HG03378 (cell line): Measurements from ENCODE around the gene COL27A1.

Experiments
- ATAC-seq: cut with Tn5 transposase; IDR thresholded peaks from one replicate; pipeline ENCODE4 v1.9.1; 2021; ENCODE audit warnings: mild to moderate bottlenecking, moderate library complexity; ENCODE audit not compliant: unreplicated experiment

Gene COL27A1

GRCh38 chr9:114221706-114222465, 66.5 kb downstream of the COL27A1 start:
- ATAC-seq, result no peak

GRCh38 chr9:114223564-114224246, 68.4 kb downstream of the COL27A1 start:
- no peak for ATAC-seq

- no peak for ATAC-seq
Measured at GRCh38 chr9:114224247-114224610, 68.9 kb downstream of the COL27A1 start.

DNA sequence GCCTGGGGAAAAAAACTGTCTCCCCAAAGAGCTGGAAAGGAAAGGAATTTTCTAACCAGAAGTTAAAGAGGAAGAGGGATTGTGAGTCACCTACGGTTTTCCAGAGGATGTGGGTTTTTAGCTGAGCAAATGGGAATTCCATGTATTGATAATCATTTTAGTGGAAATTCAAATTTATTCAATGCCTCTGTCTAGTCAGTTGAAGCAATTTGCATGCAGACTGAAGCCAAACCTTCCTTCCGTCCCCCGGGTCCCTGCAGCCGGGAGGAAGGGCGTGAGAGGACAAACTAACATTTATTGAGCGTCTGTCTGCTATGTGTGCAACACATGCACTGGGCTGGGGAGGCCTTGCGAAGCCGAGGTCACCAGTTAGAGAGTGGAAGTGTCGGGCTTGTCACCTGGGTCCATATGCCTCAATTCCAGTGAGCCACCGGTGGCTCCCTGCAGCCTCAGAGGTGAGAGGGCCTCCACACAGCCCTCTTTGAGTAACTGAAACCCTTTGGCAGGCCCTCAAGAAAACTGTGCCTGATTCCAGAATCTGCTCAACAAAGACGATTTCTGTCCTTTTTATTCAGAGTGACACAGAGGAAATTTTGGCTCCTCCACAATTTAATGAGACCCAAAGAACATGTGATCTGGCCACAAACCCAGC, 70.3 kb downstream of the COL27A1 start:
- no peak for ATAC-seq

- ATAC-seq, result no peak
Measured at GRCh38 chr9:114226246-114227055, 71.1 kb downstream of the COL27A1 start.

DNA sequence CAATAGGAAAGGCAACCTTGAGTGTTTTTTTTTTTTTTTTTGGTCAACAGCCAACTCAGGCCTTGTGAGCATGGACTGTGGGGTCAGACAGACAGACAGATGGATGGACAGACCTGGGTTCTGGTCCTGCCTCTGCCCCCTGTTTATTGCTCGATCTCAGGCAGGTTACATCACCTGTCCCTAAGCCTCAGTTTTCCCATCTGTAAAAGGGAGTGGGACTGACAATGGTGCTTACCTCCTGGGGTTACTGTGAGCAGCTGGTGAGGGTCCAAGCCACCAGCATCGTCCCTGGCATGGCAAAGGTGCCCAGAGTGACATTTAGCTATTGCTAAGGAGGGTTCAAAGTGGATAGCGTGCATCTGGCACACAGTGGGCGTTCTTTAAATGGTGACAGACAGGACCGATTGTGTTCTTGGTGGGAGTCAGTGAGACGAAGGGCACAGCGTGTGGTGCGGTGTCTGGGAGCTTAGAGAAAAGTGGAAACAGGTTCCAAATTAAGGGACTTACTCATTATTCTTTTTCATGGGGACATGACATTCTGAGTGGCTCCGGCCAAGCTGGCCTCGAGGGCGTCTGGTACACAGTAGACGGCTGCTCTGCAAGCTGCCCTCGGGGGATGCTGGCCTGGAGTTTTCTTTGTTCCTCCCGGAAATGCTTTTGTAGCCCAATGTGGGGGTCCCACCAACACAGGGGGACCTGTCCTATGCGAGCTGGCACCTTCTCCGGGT, 72.1 kb downstream of the COL27A1 start:
- ATAC-seq, result no peak

- ATAC-seq, result no peak
Measured at GRCh38 chr9:114228016-114228808, 72.9 kb downstream of the COL27A1 start.

DNA sequence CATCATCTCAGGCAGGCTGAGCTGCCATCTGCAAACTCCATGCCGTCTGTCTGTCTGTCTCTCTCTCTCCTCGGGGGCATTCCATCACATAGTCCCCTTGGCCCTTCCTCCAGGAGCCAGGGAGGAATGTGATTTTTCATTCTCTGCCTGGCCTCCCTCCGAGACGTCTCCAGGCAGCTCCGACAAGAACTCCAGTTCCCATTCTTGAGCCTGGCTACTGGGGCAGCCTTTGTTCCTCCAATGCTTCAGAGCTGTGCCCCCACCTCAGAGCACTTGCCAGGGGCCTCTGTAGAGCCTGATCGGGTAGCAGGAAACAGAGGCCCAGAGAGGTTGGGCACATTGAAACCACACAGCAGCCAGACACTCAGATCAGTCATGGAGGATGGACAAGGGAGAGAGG, 74.0 kb downstream of the COL27A1 start:
- no peak for ATAC-seq

DNA sequence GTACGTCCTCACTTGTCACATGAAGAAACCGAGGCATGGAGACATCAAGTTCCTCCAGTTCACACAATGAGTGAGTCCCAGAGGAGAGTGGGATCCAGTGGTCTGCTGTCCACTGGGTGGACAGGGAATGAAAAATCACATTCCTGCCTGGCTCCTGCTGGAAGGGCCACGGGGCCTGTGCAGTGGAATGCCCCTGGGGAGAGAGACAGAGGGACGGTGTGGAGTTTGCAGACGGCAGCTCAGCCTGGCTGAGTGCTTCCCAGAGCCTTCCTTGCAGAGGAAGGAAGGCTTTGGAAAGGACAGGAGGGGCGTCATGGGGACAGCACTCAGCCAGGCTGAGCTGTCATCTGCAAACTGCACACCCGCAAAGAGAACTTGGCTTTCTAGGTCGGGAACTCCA, 74.7 kb downstream of the COL27A1 start:
- no peak for ATAC-seq

- no peak for ATAC-seq
Measured at GRCh38 chr9:114231273-114231672, 75.9 kb downstream of the COL27A1 start.

GRCh38 chr9:114231719-114232449, 76.5 kb downstream of the COL27A1 start:
- ATAC-seq, result no peak

DNA sequence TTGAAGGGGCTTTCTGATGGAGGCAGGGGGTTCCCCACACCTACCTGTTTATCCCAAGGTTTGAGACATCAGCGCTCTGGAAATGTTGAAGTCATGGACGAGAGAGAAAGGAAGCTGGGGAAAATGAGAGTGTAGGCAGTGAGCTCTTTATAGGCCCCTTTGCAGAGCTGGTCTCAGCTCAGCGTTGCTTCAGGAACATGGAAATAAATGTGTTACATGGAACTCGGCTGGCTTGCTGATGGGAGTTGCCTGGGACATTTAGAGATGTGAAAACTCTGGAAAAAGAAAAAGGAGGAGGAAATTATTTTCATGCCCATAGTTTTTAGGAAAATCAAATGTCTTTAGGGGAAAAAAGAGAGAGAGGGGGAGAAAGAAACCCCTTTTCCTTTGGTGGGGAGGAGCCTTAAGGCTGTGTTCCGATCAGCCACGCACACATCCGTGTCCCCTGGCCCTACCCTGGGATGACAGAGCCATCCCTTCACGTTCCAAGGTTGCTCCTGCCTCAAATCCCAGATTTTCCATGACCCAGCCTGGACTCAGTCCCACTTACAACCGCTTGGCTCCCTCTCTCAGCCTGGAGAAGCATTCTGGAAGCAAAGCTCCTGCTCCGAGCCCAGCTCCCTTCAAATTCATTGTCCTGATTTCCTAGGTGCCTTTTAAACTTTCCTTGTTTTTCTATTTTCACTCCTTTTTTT, 78.3 kb downstream of the COL27A1 start:
- ATAC-seq, result no peak

DNA sequence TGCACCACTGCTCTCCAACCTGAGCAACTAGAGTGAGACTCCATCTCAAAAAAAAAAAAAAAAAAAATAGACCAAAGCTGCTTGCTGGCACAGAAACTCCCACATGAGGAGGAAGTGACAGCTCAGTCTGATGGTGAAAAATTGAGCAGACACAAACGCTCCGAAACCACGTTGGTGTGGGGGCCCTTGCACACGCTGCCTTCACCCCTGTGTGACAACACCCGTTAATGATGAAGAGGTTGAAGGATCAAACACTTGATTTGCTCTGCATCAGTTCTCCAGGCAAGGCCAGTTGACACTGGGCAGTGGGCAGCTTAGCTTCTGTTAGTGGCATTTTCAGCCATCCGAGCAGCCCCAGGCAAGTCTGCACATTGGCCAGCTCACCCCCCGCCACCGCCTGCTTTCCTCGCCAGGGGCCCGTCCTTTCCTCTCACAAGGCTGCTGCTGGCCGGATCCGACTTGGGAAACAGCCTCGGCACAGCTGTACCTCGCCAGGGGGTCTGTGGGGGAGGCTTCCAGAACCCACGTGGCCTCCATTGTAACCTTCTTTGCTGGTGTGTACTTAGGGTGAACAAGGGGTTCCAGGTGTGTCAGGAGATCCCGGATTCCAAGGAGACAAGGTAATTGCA, 79.8 kb downstream of the COL27A1 start:
- ATAC-seq, result no peak

- ATAC-seq, result no peak
Measured at GRCh38 chr9:114236391-114237138, 81.2 kb downstream of the COL27A1 start.

DNA sequence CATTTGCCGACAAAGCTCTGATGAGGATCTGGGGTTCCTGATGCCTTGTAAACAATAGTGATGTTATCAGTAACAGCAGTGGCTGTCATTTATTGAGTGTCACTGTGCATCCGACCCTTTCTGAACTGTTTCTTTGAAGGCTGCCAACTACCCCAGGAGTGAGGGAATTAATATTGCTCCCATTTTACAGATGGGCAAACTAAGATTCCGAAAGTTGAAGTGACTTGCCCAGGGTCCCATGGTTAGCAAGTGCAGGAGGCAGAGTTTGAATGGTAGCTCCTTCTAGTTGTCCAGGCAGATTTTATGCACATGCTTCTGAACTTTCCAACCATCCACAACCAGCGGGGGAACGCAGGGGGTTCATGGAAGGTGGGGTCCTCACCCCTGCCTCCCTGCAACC, 81.9 kb downstream of the COL27A1 start:
- ATAC-seq, result no peak

DNA sequence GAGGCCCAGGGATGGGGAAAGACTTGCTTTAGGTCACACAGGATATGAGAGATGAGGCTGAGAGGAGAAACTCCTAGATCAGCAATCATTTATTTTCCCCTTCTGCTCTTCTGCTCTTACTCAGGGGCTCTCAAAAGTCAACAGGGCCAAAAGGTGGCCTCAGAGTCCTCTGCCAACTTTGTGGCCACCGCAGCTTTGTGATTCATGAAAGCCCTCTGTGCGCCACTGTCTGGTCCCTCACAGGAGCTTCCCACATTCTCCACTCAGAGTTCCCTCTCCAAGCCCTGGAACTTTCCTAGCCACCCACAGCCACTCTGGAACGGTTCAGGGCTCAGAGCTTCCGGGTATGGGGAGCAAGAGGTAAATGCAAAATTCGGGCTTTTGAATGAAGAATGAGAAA, 82.4 kb downstream of the COL27A1 start:
- no peak for ATAC-seq

- ATAC-seq, result no peak
Measured at GRCh38 chr9:114238472-114238871, 83.1 kb downstream of the COL27A1 start.
